ENCODE results near the gene VWA1. TPM values are rescaled to one million over a fixed set of nuclear protein-coding genes. Genes with fewer than 3 reads are reported as not detected.
"Not testable (repeated sequence)": the region's sequence is repeated elsewhere in the genome, so short reads cannot be mapped to it uniquely, and the experiment has no call there.

VWA1 gene
- total and polyA plus RNA-seq, 12 donors, result 10.8 to 52.8 (median 14.2) TPM

DNA sequence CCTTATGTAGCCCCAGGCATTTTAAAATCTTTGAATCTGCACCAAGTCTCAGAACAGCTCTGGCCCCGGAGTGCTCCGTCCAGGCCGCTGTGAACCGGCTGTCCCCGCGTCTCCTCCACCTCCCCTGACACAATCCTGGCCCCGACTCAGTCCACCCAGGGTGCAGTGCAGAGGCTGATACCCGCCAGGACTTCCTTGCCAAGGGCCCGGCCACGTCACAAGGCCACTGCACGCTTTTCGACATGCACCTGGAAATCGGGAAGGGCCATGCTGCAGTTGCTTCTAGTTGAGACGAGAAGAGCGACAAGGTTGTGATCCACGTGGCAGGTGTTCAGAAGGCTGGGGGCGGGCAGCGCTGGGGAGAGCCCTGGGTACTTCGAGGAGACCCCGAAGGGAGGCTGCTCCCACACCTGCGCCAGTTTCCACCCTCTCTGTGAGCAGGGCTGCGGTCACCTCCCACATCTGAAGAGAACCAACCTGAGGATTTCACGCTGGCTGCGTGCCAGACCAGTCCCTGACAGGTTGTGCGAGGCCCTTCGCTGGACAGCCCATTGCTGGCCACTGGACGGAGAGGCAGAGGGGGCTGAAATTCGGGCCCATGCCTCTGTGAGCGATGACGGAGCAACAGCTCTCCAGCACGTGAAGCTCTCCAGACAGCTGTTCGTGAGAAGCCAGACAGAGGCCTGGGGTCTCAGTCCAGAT, 6.7 kb downstream of the VWA1 start:
- peaks cover 0 to 23% (median 11%) of the 10 kb centered on the region in 9 donors for H3K4me1 ChIP-seq
- intact Hi-C loops (cut with DNase I), result loop anchor here in 3 of 10 donors (2.0 to 5.0 kb wide), 3 partner anchors 35 to 55 kb away; partner anchors contain the start of genes MRPL20 (in 2 of the 3) and CCNL2 (in 1 of the 3)
- H3K9me3 ChIP-seq, result no peaks in the 10 kb centered on the region
- no peak for ATAC-seq
- H3K36me3 ChIP-seq, result peaks cover 0 to 9% (median 0%) of the 10 kb centered on the region in 9 donors
- TF ChIP-seq, protein P1, sequence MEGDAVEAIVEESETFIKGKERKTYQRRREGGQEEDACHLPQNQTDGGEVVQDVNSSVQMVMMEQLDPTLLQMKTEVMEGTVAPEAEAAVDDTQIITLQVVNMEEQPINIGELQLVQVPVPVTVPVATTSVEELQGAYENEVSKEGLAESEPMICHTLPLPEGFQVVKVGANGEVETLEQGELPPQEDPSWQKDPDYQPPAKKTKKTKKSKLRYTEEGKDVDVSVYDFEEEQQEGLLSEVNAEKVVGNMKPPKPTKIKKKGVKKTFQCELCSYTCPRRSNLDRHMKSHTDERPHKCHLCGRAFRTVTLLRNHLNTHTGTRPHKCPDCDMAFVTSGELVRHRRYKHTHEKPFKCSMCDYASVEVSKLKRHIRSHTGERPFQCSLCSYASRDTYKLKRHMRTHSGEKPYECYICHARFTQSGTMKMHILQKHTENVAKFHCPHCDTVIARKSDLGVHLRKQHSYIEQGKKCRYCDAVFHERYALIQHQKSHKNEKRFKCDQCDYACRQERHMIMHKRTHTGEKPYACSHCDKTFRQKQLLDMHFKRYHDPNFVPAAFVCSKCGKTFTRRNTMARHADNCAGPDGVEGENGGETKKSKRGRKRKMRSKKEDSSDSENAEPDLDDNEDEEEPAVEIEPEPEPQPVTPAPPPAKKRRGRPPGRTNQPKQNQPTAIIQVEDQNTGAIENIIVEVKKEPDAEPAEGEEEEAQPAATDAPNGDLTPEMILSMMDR (IDR thresholded peaks at IDR 0.05), result no peak
- H3K27me3 ChIP-seq, result peaks cover 0 to 15% (median 0%) of the 10 kb centered on the region in 7 donors
- H3K4me3 ChIP-seq, result no peak overlapping the region
- DNase-seq, result no peak
- H3K27ac ChIP-seq, result no peak overlapping the region
- WGBS, 2 donors, result 85 to 88% methylated on average over 32 of the region's 32 CpGs

DNA sequence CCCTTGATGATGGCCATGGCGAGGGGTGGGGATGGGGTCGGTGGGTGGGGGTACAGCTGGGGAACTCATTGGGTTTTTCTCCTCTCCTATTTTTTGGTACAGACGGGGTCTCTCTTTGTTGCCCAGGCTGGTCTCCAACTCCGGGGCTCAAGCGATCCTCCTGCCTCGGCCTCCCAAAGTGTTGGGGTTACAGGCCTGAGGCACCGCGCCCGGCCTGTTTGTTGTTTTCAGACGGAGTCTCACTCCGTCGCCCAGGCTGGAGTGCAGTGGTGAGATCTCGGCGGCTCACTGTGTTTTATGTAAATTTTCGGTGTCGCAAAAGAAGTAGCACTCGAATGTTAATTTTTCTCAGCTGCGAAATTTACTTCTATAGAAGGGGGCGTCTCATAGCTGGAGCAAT, 11.1 kb downstream of the VWA1 start:
- H3K4me1 ChIP-seq; DNase-seq; H3K9me3 ChIP-seq; intact Hi-C loops (cut with DNase I); H3K27ac ChIP-seq; ATAC-seq; H3K36me3 ChIP-seq; H3K4me3 ChIP-seq; H3K27me3 ChIP-seq: not testable (repeated sequence)
- WGBS, 2 donors, result 95% methylated on average over 19 of the region's 19 CpGs

DNA sequence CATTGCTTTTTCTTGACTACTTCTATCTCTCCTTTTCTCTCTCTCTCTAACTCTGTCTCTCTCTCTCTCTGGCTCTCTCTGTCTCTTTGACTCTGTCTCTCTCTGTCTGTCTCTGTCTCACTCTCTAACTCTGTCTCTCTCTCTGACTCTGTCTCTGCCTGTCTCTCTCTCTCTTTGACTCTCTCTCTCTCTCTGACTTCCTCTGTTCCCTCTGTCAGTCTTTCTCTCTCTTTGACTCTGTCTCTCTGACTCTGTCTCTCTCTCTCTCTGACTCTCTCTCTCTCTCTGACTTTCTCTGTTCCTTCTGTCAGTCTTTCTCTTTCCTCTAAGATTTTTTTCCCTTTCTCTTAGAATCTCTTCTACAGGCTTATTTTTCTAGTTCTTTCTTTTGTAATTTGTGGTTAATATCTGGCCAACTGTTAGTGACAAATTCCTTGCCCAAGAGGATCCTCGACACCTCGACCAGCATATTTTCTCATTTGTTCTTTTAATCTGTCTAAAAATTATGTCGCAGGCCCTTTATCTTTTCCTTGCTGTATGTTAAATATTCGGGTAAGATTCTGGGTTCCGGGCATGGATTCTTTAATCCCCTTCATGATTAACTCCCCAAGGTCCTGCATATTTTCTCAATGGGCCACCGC, 13.7 kb downstream of the VWA1 start, which contains the start of gene ATAD3C:
ATAD3C (plus strand) TSS at position 591 of the 641 bp plus-strand sequence. CDS start 995 bp downstream, outside the sequence.
- Histone ChIP-seq H3K4me1 (no peaks in the 10 kb centered on the region), H3K27ac (no peak within 1 kb of the TSS), H3K36me3 (no peaks in the 10 kb centered on the region), H3K4me3 (no peak within 1 kb of the TSS), H3K27me3 (no peaks in the 10 kb centered on the region), H3K9me3 (no peaks in the 10 kb centered on the region)
- WGBS, 2 donors, result 81 to 86% methylated on average over 6 of the region's 6 CpGs
- intact Hi-C loops (cut with DNase I), result no loop called here
- DNase-seq (no peak), ATAC-seq (no peak)
- TF ChIP-seq, protein P1 (IDR thresholded peaks at IDR 0.05), result no peak

DNA sequence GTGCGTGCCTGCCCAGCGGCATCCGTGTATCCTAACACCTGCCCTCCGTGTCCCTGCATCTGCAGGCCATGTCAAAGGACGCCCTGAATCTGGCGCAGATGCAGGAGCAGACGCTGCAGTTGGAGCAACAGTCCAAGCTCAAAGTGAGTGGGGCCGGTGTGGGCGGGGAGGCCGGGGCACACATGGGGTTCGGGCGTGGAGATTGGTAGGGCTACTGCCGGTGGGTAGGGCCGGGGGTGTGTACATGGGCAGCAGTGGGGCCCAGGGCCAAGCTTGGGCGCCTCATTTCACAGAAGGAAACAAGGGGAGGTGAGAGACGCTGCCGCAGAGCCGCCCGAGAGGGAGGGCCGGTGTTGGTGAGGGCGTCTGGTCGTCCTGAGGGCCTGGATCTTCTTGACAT, 15.1 kb downstream of the VWA1 start:
- H3K4me3 ChIP-seq; ATAC-seq; H3K36me3 ChIP-seq; H3K9me3 ChIP-seq; DNase-seq; H3K27me3 ChIP-seq; H3K27ac ChIP-seq; intact Hi-C loops (cut with DNase I); H3K4me1 ChIP-seq: not testable (repeated sequence)
- 83 to 85% methylated on average over 20 to 22 of the region's 22 CpGs for WGBS, 2 donors

DNA sequence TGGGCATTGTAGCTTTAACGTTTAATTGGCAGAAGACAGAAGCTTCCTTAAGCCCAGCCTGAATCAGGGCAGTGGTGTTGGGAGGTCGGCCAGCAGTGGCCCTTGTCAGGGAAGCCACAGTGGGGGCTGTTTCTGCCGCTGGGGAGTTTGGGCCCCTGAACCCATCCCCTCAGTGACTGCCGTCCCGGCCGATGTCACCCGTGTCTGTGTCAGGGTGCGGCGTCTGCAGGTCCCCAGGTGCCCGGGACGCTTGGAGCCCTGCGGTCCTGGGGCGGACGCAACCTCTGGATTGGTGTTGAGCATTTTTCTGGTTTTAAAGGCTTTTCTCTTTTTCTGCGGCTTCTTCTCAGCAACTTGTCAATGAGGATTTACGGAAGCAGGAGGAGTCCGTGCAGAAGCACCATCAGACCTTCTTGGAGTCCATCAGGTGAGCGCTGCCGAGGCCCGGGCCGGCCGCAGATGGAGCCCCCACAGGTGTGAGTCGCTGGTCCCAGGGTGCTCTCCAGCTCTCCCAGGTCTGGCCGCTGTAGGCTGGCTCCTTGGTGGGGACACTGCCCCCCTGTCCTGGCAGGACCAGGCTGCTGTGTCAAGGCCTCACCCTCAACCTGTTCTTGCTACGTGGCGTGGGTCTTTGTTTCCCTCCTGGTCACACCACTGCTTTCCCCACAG, 16.3 kb downstream of the VWA1 start:
- Histone ChIP-seq H3K36me3 (no peaks in the 10 kb centered on the region), H3K4me1 (no peaks in the 10 kb centered on the region), H3K27ac (no peak overlapping the region), H3K4me3 (no peak overlapping the region), H3K27me3 (no peaks in the 10 kb centered on the region), H3K9me3 (no peaks in the 10 kb centered on the region)
- ATAC-seq (no peak), DNase-seq (no peak)
- intact Hi-C loops (cut with DNase I), result no loop called here
- TF ChIP-seq, protein P1 (IDR thresholded peaks at IDR 0.05), result no peak
- WGBS, 2 donors, result 88 to 91% methylated on average over 26 of the region's 26 CpGs

DNA sequence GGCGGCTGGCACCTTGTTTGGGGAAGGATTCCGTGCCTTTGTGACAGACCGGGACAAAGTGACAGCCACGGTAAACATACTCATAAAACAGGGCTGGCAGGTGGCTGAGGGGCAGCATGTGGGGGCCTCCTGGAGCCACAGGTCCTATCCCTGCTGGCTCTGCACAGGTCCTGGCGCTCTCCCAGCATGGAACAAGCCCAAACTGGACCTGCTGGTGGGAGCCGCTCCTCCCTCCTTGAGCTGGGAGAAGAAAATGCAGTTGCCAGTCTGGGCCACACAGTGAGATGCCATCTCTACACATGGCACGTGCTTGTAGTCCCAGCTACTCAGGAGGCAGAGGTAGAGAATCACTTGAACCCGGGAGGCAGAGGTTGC, 16.9 kb downstream of the VWA1 start:
- H3K9me3 ChIP-seq; H3K36me3 ChIP-seq; H3K4me3 ChIP-seq; intact Hi-C loops (cut with DNase I); ATAC-seq; H3K4me1 ChIP-seq; H3K27ac ChIP-seq; DNase-seq; H3K27me3 ChIP-seq: not testable (repeated sequence)
- 84 to 85% methylated on average over 8 of the region's 8 CpGs for WGBS, 2 donors

Data from heart right ventricle (tissue), 16 donors.